GM23248 (cell line): ENCODE data around the gene IP6K3. TPM values are rescaled to one million over a fixed set of nuclear protein-coding genes. Genes with fewer than 3 reads are reported as not detected.

Source experiments
- DNase-seq: peaks from one replicate; pipeline ENCODE4 v3.0.0-alpha.2; 2015
- H2AFZ ChIP-seq: fragments of 200-600 bp; sonication (generic); 2 replicates; pipeline ENCODE4 v1.6.1; 2016; ENCODE audit warnings: antibody characterized with exemption
- H3F3A ChIP-seq: fragments of 200-600 bp; sonication (generic); 2 replicates; pipeline ENCODE4 v1.6.1; 2016; ENCODE audit warnings: mild to moderate bottlenecking, antibody characterized with exemption, mixed run types; ENCODE audit not compliant: insufficient read depth
- H3K27ac ChIP-seq: fragments of 200-600 bp; sonication (generic); 2 replicates; pipeline ENCODE4 v1.5.1; 2016; ENCODE audit warnings: mild to moderate bottlenecking
- H3K27me3 ChIP-seq: fragments of 200-600 bp; sonication (generic); replicated peaks from 2 replicates; pipeline ENCODE4 v1.6.1; 2016; ENCODE audit warnings: mild to moderate bottlenecking; ENCODE audit not compliant: insufficient read depth
- H3K36me3 ChIP-seq: fragments of 200-600 bp; sonication (generic); 2 replicates; pipeline ENCODE4 v1.6.1; 2016; ENCODE audit warnings: low read depth, mild to moderate bottlenecking
- H3K4me1 ChIP-seq: fragments of 200-600 bp; sonication (generic); 2 replicates; pipeline ENCODE4 v1.6.1; 2016; ENCODE audit warnings: mild to moderate bottlenecking; ENCODE audit not compliant: insufficient read depth
- H3K4me2 ChIP-seq: fragments of 200-600 bp; sonication (generic); one replicate; pipeline ENCODE4 v1.6.1; 2016; ENCODE audit warnings: mild to moderate bottlenecking; ENCODE audit not compliant: unreplicated experiment
- H3K4me3 ChIP-seq: fragments of 200-600 bp; sonication (generic); 2 replicates; pipeline ENCODE4 v1.5.1; 2016; ENCODE audit warnings: mild to moderate bottlenecking
- H3K79me2 ChIP-seq: fragments of 200-600 bp; sonication (generic); 2 replicates; pipeline ENCODE4 v1.6.1; 2016; ENCODE audit warnings: mild to moderate bottlenecking; ENCODE audit not compliant: insufficient read depth
- H3K9ac ChIP-seq: fragments of 200-600 bp; sonication (generic); 2 replicates; pipeline ENCODE4 v1.6.1; 2016; ENCODE audit warnings: mild to moderate bottlenecking
- H3K9me2 ChIP-seq: fragments of 200-600 bp; sonication (generic); 2 replicates; pipeline ENCODE4 v1.6.1; 2016; ENCODE audit warnings: mixed run types, mild to moderate bottlenecking, moderate library complexity; ENCODE audit not compliant: insufficient read depth
- H3K9me3 ChIP-seq: fragments of 200-600 bp; sonication (generic); one replicate; pipeline ENCODE4 v1.6.1; 2017; ENCODE audit warnings: low read depth
- H4K20me1 ChIP-seq: fragments of 200-600 bp; sonication (generic); 2 replicates; pipeline ENCODE4 v1.6.0; 2016; ENCODE audit not compliant: insufficient read depth
- EZH2 ChIP-seq: fragments of 200-600 bp; sonication (generic); IDR thresholded peaks from 2 replicates; pipeline ENCODE4 v1.6.1; 2018; ENCODE audit warnings: antibody characterized with exemption, mild to moderate bottlenecking; ENCODE audit not compliant: insufficient read depth, poor library complexity, severe bottlenecking
- EZH2phosphoT487 ChIP-seq: fragments of 200-600 bp; sonication (generic); IDR thresholded peaks from 2 replicates; pipeline ENCODE4 v1.6.1; 2018; ENCODE audit warnings: antibody characterized with exemption, moderate library complexity, mild to moderate bottlenecking, low read depth; ENCODE audit not compliant: insufficient read depth
- WGBS, 2 experiments: methylation state at CpG; one replicate each; pipeline ENCODE4 v1.1.6; 2015 to 2017; ENCODE audit warnings: low lambda C conversion rate in 2 of 2, low coverage in 1 of 2; ENCODE audit errors: missing lambda C conversion rate in 2 of 2; 5-methylcytosine and 5-hydroxymethylcytosine counted together
- in situ Hi-C: fragments of 300-500 bp; cut with MboI; formaldehyde crosslinking; loops from 2 replicates; pipeline ENCODE4 v1.15.0; 2020
- polyA plus RNA-seq: library from polyadenylated mRNA; unstranded; fragments of >200 nt; fragmentation: Nextera tagmentation; extraction: Ambion mirVana; gene quantifications from 2 replicates; pipeline ENCODE4 v1.2.1, GENCODE V29; 2016
- total RNA-seq: library from RNA; depleted of rRNA; stranded (reverse); fragments of >200 nt; shearing (Covaris generic); gene quantifications from 2 replicates; pipeline ENCODE4 v1.2.3, GENCODE V29; 2014

Gene IP6K3
- total and polyA plus RNA-seq, 2 experiments from 2014 or later: not detected

DNA sequence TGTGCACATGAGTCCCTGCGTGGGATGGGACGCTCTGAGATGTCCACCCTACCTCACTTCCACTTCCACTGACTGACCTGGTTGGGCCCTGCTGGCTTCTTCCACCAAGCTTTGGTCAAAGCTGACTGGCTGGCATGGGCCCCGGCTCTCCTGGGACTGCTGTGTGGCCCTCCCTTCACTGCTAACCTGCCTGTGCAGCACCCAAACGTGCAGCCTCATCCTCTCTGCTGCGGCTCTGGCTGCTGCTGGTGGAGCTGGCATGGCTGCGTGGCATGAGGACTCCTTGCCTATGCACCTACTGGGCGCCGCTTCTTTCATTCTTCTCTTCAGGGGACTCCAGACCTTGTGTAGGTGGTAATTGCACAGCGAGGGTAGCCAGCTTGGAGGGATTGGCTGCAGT, 18.7 kb upstream of the IP6K3 start:
- DNase-seq: no peak
- H3K9me2 ChIP-seq: no peaks in the 10 kb centered on the region
- H3F3A ChIP-seq: no peaks in the 10 kb centered on the region
- no peak overlapping the region for H3K27ac ChIP-seq
- WGBS, 2 experiments: 91 to 97% methylated on average over 9 of the region's 9 CpGs
- no peaks in the 10 kb centered on the region for H3K36me3 ChIP-seq
- TF ChIP-seq EZH2phosphoT487 (no peak), EZH2 (no peak)
- H3K27me3 ChIP-seq: no peaks in the 10 kb centered on the region
- in situ Hi-C loops: loop anchor here (10.0 kb wide), 2 partner anchors 181 to 389 kb away; partner anchors contain the start of gene BAK1
- peaks cover 12% of the 10 kb centered on the region for H3K4me1 ChIP-seq
- H4K20me1 ChIP-seq: no peaks in the 10 kb centered on the region
- no peak overlapping the region for H3K9ac ChIP-seq
- H3K79me2 ChIP-seq: no peaks in the 10 kb centered on the region
- H3K4me3 ChIP-seq: no peak overlapping the region
- H3K9me3 ChIP-seq: no peaks in the 10 kb centered on the region
- H3K4me2 ChIP-seq: no peak overlapping the region
- no peak overlapping the region for H2AFZ ChIP-seq

- no peaks in the 10 kb centered on the region for H3K79me2 ChIP-seq
- no peaks in the 10 kb centered on the region for H3K27me3 ChIP-seq
- 92 to 94% methylated on average over 2 of the region's 2 CpGs for WGBS, 2 experiments
- no peak for DNase-seq
- no peak overlapping the region for H3K4me3 ChIP-seq
- no peaks in the 10 kb centered on the region for H3F3A ChIP-seq
- H3K4me2 ChIP-seq: no peak overlapping the region
- TF ChIP-seq EZH2 (no peak), EZH2phosphoT487 (no peak)
- H3K9me2 ChIP-seq: no peaks in the 10 kb centered on the region
- H2AFZ ChIP-seq: no peak overlapping the region
- no peaks in the 10 kb centered on the region for H3K36me3 ChIP-seq
- no peaks in the 10 kb centered on the region for H3K9me3 ChIP-seq
- in situ Hi-C loops: loop anchor here (10.0 kb wide), 2 partner anchors 179 to 391 kb away; partner anchors contain the start of gene BAK1
- H3K4me1 ChIP-seq: peaks cover 4% of the 10 kb centered on the region; the same call in 1 of the 2 replicates
- no peak overlapping the region for H3K27ac ChIP-seq
- H3K9ac ChIP-seq: no peak overlapping the region
- no peaks in the 10 kb centered on the region for H4K20me1 ChIP-seq
These were observed 17.3 kb upstream of the IP6K3 start for GRCh38 chr6:33764036-33764435.

DNA sequence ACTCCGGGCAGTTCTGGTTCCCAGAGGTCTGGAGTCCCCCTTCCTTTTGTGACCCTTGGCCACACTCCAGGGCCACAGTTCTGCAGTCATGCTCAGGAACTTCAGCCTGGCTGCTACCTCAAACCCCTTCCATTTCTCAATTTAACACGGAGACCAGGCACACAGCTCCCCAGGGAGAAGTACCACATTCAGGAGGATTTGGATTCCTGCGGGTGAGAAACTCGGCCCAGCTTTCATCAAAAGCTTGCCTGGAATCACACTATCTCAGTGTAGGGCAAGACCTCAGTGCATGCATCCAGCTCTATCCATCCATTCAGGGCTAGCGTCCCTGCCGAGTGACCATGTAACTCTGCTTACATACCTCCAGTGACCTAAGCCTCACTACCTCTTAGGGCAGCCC, 16.8 kb upstream of the IP6K3 start:
- H3K36me3 ChIP-seq: no peaks in the 10 kb centered on the region
- H3K9ac ChIP-seq: no peak overlapping the region
- H2AFZ ChIP-seq: no peak overlapping the region
- H3K4me1 ChIP-seq: no peaks in the 10 kb centered on the region; the same call in 1 of the 2 replicates
- H3K9me2 ChIP-seq: no peaks in the 10 kb centered on the region
- H4K20me1 ChIP-seq: no peaks in the 10 kb centered on the region
- no peaks in the 10 kb centered on the region for H3K9me3 ChIP-seq
- no peaks in the 10 kb centered on the region for H3F3A ChIP-seq
- 67 to 69% methylated on average over 6 of the region's 6 CpGs for WGBS, 2 experiments
- in situ Hi-C loops: loop anchor here (10.0 kb wide), 2 partner anchors 179 to 391 kb away; partner anchors contain the start of gene BAK1
- no peak overlapping the region for H3K27ac ChIP-seq
- no peaks in the 10 kb centered on the region for H3K79me2 ChIP-seq
- TF ChIP-seq EZH2: no peak
- TF ChIP-seq EZH2phosphoT487: no peak
- no peaks in the 10 kb centered on the region for H3K27me3 ChIP-seq
- no peak overlapping the region for H3K4me2 ChIP-seq
- H3K4me3 ChIP-seq: no peak overlapping the region
- no peak for DNase-seq

DNA sequence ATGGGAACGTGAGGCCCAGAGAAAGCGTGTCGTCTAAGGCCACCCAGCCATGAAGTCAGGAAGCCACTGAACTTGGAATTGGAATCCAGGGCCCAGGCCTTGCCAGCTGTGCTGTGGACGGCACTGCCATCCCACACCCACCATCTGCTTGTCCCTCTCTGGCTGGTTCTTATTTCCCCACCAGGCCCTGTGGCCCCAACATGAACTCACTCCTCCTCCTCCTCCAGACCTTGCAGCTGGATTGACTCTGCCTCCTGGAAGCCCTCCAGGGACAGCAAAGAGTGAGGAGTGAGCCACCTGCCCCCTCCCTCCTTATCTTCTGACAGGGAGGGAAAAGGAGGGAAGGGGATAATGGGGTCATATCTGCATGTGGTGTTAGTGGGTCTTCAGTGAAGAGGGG, 16.0 kb upstream of the IP6K3 start:
- Histone ChIP-seq H3K9me2 (no peaks in the 10 kb centered on the region), H2AFZ (no peak overlapping the region), H3F3A (no peaks in the 10 kb centered on the region), H3K4me2 (no peak overlapping the region), H3K27me3 (no peaks in the 10 kb centered on the region), H3K27ac (no peak overlapping the region), H3K4me3 (no peak overlapping the region), H3K36me3 (no peaks in the 10 kb centered on the region), H3K9me3 (no peaks in the 10 kb centered on the region), H3K79me2 (no peaks in the 10 kb centered on the region), H3K4me1 (no peaks in the 10 kb centered on the region), H3K9ac (no peak overlapping the region), H4K20me1 (no peaks in the 10 kb centered on the region)
- DNase-seq: peak; percentile 27
- no peak for TF ChIP-seq EZH2
- TF ChIP-seq EZH2phosphoT487: no peak
- in situ Hi-C loops: loop anchor here (10.0 kb wide), 2 partner anchors 178 to 392 kb away; partner anchors contain the start of gene BAK1
- 58% methylated on average over 4 of the region's 4 CpGs for WGBS, 2 experiments
